Measurements from ENCODE around the gene MAML2.

DNA sequence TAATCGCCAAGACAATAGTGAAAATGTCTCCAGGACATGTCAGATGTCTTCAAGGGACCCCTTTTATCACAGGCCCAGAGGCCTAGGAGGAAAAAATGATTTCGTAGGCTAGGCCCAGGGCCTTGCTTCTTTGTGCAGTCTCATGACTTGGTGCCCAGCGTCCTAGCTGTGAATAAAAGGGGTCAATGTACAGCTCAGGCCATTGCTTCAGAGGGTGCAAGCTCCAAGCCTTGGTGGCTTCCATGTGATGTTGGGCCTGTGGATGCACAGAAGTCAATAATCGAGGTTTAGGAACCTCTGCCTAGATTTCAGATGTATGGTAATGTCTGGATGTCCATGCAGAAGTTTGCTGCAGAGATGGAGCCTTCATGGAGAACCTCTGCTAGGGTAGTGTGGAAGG is 398.4 kb downstream of the MAML2 start:
- no peak for TF ChIP-seq POLR2AphosphoS5 (IDR thresholded peaks at IDR 0.05; ENCODE audit: low read depth, low read length)
- TF ChIP-seq POLR2A (IDR thresholded peaks at IDR 0.05; ENCODE audit: low read depth, low read length): no peak
- no peak for TF ChIP-seq TAF1 (IDR thresholded peaks at IDR 0.05; ENCODE audit: borderline replicate concordance, low read depth, low read length)

All from GM12892 (cell line).